GM18951 (cell line): ENCODE measurements around the gene PTGS2.
"Not testable (repeated sequence)": the region's sequence is repeated elsewhere in the genome, so short reads cannot be mapped to it uniquely, and the experiment has no call there.

ENCODE experiments used
- POLR2A ChIP-seq: IDR thresholded peaks from 4 replicates; pipeline ENCODE4 v1.6.1; 2011; ENCODE audit warnings: mild to moderate bottlenecking; ENCODE audit not compliant: insufficient read length, insufficient read depth; ENCODE audit errors: extremely low read depth
- in situ Hi-C: fragments of 300-500 bp; cut with MboI; formaldehyde crosslinking; loops from one replicate; pipeline ENCODE4 v1.12.0; 2022; ENCODE audit warnings: low sequenced_read_pairs, mixed read lengths, inconsistent platforms; ENCODE audit not compliant: unreplicated experiment

The PTGS2 gene

DNA sequence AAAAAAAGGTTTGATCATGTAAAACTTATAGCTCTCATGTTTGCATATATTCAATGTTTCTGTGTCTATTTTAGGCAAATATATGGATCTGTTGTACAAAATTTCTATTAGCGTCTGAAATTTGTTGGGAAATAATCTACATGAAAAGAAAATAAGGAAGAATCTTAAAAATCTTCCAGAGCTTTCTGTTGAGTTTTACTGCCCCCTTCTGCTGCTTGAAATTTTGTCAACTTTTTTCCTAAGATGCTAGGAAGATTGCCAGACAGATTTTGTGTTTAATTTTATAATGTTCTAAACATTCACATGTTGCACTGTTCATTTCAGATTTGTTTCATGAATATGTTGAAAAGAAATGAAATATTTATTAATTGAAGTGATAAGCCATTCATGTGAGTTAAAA, 2.5 kb upstream of the PTGS2 start:
- no peak for TF ChIP-seq POLR2A
- in situ Hi-C loops = no loop called here

DNA sequence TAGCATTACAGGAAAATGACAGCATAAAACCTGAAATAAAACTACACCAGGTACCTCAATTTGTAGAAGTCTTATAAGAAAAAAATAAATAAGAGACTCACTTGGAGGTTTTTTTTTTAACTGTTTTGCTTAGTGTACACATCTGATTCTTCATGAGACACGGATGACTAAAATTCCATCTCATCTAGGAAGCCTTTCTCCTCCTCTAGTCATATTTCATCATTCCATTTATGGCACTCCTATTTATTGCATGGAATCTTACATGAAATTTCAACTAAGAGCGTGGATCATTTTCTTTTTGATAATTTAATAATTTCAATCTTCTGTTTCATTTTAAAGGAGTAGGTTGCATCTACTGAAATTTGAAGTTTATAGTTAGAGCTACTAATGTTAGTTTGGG, 1.6 kb upstream of the PTGS2 start:
- TF ChIP-seq POLR2A = no peak
- in situ Hi-C loops = no loop called here

DNA sequence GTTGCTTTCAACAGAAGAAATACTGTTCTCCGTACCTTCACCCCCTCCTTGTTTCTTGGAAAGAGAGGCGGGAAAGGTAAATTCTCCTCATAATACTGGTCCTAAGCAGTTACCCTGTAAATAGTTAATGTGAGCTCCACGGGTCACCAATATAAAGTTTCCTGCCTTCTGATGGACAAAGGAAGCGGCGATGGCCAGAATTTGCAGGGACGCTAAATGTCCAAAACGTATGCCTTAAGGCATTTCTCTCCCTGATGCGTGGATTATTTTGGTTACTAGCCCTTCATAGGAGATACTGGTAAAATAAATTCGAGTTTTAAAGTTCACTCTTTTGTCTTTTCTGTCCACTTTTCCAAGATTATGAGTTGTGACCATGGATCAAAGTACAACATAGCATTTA, 898 bp upstream of the PTGS2 start:
- no peak for TF ChIP-seq POLR2A
- in situ Hi-C loops = no loop called here

DNA sequence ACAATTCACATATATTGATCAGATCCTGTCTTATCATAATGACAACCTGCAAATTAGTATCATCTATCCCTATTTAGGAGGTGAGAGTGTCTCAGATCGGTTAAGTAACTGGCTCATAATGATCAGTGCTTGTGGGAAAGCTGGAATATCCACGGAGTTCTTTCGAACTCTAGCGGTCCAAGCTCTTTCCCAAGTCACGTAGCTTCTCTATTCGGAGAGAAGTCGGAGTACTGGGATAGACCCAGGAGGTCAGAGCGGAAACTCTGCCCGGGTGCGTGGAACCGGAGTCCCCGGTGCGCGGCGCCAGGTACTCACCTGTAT, 339 bp downstream of the PTGS2 start:
- in situ Hi-C loops = no loop called here
- TF ChIP-seq POLR2A = no peak

DNA sequence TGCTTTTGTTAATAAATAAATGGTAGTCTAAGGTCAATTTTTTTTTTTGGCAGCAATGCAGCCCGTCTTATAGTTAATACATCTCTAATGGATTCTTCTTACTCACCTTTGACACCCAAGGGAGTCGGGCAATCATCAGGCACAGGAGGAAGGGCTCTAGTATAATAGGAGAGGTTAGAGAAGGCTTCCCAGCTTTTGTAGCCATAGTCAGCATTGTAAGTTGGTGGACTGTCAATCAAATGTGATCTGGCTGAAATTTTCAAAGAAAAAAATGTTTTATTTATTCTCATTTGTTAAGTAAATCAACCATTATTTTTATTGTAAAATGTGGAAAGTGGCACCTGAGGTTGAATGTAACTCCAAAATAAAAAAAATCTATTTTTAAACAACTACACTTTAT, 2.1 kb downstream of the PTGS2 start:
- in situ Hi-C loops = no loop called here
- no peak for TF ChIP-seq POLR2A

DNA sequence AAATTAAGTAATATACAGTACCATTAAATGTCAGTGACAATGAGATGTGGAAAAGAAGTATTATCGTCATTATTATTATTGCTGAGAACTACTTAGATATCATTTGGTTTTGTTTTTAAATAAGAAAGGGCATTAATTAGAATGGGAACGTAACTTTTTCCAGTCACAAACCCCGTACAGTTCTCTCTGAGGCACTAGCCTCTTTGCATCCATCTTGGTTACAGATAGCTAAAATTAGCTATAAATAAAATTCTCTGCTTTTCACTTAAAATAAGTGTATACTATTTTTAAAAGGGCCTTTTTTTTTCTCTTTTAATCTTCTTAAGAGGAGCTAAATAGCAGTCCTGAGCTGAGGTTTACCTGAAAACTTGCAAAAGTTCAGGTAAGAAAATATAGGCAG, 7.6 kb downstream of the PTGS2 start:
- in situ Hi-C loops = no loop called here
- TF ChIP-seq POLR2A = no peak

DNA sequence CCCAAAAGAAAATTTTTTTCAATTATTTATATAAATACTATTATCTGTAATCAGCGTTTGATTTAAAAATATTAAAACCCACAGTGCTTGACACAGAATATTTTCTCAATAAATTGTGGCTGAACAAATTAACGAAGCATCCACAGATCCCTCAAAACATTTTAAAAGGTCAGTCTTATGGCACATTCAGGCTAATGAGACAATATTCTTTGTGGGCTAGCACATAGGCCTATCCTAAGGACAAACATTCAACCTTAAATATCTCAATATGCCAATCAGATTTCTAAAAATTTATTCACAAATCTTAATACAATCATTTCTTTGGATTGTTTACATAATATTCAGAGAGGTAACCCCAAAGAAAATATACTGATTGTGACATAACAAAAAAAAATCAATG, 8.1 kb downstream of the PTGS2 start:
- TF ChIP-seq POLR2A = no peak
- in situ Hi-C loops = no loop called here

DNA sequence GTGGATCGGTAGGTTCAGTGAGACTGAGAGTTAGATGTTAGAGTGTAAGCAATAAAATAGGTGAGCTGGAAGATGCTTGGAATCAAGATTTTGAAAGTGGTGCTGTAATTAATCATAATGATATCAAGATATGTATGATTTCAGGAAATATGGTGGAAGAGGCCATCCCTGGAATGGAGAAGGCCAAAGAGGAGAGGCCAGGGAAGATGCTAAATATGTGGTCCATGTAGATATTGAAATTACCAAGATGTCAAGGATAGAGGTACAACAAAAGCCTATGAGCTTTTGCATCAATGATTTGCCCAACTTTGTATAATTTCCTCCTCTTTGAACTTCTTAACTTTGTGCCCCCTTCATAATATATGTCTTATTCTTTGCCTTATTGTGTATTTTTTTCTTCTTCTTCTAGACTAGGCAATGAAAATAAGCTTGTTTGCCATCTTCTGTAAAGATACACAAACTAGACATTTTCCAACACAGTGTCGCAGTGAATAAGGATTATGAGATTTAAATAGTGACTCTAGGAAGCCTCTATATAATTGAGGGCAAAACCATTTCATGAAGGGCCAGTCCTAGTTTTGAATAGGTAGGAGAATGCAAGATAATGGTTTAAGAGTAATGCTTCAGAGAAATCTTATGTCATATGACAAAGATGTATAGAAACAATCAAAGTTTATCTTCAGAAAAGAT, 8.9 kb downstream of the PTGS2 start:
- in situ Hi-C loops = no loop called here
- TF ChIP-seq POLR2A = no peak

DNA sequence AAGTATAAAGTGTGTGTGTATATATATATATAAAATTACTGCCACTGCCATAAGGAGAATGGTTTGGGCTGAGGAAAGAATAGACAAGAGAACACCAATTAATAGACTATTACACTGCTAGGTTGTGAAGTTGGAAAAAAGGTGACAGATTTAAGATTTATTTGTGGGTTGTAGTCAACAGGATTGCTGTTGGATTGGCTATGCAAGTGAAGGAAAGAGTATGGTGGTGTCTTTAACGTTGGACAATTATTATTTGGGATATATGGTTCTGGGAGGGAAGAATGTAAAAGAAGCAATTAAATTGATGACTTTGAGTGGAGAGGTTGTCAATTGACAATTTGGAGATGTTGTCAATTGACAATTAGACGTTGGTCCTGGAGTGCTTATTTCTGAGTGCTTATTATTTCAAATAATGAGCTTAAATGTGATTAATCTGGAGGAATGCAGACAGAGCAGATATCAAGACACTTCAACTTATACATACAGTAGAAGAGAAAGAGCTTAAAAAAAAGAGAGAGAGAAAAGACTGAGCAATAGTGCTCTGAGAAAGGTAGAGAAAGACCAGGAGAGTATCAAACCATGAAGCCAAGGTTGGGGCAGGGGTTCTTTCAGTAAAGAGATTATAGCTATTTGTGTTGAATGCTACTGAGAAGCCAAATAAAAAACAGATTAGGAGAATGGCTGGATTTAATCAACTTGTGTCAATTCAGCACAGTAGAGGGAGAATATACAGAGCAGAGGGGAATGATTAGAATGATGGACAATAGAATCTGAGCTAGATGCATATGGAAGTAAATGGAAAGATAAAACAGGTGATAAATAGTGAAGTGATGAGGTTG, 9.7 kb downstream of the PTGS2 start:
- in situ Hi-C loops = no loop called here
- TF ChIP-seq POLR2A = no peak

DNA sequence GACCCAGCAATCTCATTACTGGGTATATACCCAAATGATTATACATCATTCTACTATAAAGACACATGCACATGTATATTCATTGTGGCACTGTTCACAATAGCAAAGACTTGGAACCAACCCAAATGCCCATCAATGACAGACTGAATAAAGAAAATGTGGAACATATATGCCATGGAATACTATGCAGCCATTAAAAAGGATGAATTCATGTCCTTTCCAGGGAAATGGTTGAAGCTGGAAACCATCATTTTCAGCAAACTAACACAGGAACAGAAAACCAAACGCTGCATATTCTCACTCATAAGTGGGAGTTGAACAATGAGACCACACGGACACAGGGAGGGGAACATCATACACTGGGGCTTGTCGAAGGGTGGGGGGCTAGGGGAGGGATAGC, 10.4 kb downstream of the PTGS2 start:
- in situ Hi-C loops = not testable (repeated sequence)

DNA sequence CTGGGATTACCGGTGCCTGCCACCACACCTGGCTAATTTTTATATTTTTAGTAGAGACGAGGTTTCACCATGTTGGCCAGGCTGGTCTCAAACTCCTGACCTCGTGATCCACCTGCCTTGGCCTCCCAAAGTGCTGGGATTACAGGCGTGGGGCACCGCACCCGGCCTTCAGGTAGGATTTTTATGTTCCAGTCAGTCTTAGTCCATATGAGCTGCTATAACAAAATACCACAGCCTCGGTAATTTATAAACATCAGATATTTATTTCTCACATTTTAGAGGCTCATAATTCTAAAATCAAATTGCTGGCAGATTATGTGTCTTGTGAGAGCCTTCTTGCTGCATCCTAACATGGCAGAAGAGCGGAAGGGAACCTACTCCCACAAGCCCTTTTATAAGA, 16.0 kb downstream of the PTGS2 start:
- in situ Hi-C loops = not testable (repeated sequence)

DNA sequence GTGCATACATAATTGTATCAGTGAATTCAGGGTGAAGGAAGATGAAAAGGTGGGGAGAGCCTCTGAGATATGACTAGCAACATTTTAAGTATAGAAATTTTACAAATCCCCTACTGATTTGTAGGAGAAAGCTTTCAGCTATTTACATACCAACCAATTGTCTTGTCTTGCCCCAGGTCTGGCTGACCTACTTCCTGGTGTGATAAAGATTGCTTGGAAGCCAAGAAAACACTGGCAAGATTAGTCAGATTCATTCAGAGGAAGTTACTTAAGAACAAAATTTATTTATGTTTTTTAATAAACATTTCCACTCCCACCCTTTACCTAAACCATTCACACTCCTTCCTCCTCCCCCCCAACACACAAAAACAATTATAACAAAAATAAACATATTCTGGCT, 17.5 kb downstream of the PTGS2 start:
- in situ Hi-C loops = no loop called here
- TF ChIP-seq POLR2A = no peak

DNA sequence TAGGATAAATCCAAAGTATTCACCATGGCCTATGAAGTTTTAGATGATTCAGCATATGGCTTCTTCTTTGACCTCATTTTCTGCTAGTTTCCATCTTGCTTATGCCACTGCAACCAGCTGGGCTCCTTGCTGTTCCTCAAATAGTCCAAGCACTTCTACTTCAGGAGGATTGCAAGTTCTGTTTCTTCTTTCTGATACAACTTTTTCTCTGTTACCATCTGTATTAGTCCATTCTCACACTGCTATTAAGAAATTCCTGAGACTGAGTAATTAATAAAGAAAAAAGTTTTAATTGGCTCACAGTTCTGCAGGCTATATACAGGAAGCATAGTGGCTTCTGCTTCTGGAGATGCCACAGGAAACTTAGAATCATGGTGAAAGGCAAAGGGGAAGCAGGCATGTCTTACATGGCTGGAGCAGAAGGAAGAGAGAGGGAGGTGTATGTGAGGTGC, 20.3 kb downstream of the PTGS2 start:
- no peak for TF ChIP-seq POLR2A
- in situ Hi-C loops = no loop called here

DNA sequence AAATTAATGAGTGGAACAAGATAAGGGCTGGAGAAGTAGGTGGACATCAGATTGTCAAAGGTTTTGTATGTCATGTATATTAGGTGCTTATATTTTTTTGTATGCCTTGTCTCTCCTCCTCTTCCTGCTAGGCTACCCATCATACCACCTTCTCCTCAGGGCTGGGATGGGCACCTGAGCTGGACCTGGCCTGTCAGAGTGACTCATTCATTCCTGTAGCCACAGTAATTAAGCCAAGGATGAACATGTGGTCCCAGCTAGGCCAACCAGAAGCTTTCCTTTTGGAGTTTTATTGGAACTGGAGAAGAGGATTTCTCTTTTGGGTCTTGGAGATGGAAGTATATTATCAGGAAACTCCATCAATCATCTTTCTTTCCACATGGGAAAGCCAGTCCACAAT, 21.2 kb downstream of the PTGS2 start:
- in situ Hi-C loops = no loop called here
- TF ChIP-seq POLR2A = no peak
